Nephron progenitor cell (in vitro differentiated cells): ENCODE results near the gene TAF1B.

Source experiments
- DNase-seq: peaks from one replicate; pipeline ENCODE4 v3.0.0; 2021
- H3K27ac Mint-ChIP-seq: 2 replicates; pipeline ENCODE4 v1.8.0; 2021; ENCODE audit warnings: mild to moderate bottlenecking, moderate library complexity, mixed read lengths
- H3K27me3 Mint-ChIP-seq: 2 replicates; pipeline ENCODE4 v1.8.0; 2021; ENCODE audit warnings: mild to moderate bottlenecking, low read depth, mixed read lengths; ENCODE audit not compliant: poor library complexity
- H3K36me3 Mint-ChIP-seq: 2 replicates; pipeline ENCODE4 v1.8.0; 2021; ENCODE audit warnings: low read depth, mixed read lengths
- H3K4me1 Mint-ChIP-seq: 2 replicates; pipeline ENCODE4 v1.8.0; 2021; ENCODE audit warnings: mixed read lengths
- H3K4me3 Mint-ChIP-seq: 2 replicates; pipeline ENCODE4 v1.8.0; 2021; ENCODE audit warnings: mild to moderate bottlenecking, moderate library complexity, mixed read lengths
- H3K9me3 Mint-ChIP-seq: 2 replicates; pipeline ENCODE4 v1.8.0; 2021; ENCODE audit warnings: mild to moderate bottlenecking, moderate library complexity, mixed read lengths
- TF ChIP-seq, protein P1 (sequence below): fragments of 200-600 bp; sonication (generic); IDR thresholded peaks from 2 replicates; pipeline ENCODE4 v1.5.0; 2021; ENCODE audit warnings: antibody characterized with exemption

Gene TAF1B

GRCh38 chr2:9811216-9811615 is 32.1 kb upstream of the TAF1B start:
- H3K4me1 Mint-ChIP-seq = peaks cover 45% of the 10 kb centered on the region
- TF ChIP-seq, protein P1, sequence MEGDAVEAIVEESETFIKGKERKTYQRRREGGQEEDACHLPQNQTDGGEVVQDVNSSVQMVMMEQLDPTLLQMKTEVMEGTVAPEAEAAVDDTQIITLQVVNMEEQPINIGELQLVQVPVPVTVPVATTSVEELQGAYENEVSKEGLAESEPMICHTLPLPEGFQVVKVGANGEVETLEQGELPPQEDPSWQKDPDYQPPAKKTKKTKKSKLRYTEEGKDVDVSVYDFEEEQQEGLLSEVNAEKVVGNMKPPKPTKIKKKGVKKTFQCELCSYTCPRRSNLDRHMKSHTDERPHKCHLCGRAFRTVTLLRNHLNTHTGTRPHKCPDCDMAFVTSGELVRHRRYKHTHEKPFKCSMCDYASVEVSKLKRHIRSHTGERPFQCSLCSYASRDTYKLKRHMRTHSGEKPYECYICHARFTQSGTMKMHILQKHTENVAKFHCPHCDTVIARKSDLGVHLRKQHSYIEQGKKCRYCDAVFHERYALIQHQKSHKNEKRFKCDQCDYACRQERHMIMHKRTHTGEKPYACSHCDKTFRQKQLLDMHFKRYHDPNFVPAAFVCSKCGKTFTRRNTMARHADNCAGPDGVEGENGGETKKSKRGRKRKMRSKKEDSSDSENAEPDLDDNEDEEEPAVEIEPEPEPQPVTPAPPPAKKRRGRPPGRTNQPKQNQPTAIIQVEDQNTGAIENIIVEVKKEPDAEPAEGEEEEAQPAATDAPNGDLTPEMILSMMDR = no peak
- no peaks in the 10 kb centered on the region for H3K9me3 Mint-ChIP-seq
- no peak for DNase-seq
- peaks cover 22% of the 10 kb centered on the region for H3K27me3 Mint-ChIP-seq
- H3K27ac Mint-ChIP-seq = no peak overlapping the region
- H3K4me3 Mint-ChIP-seq = no peak overlapping the region
- no peaks in the 10 kb centered on the region for H3K36me3 Mint-ChIP-seq

- peaks cover 43% of the 10 kb centered on the region for H3K4me1 Mint-ChIP-seq
- H3K4me3 Mint-ChIP-seq = no peak overlapping the region
- no peak overlapping the region for H3K27ac Mint-ChIP-seq
- TF ChIP-seq, protein P1 = no peak
- no peaks in the 10 kb centered on the region for H3K36me3 Mint-ChIP-seq
- no peak for DNase-seq
- H3K27me3 Mint-ChIP-seq = peaks cover 21% of the 10 kb centered on the region
- H3K9me3 Mint-ChIP-seq = no peaks in the 10 kb centered on the region
These were observed 31.4 kb upstream of the TAF1B start for GRCh38 chr2:9811679-9812511.

DNA sequence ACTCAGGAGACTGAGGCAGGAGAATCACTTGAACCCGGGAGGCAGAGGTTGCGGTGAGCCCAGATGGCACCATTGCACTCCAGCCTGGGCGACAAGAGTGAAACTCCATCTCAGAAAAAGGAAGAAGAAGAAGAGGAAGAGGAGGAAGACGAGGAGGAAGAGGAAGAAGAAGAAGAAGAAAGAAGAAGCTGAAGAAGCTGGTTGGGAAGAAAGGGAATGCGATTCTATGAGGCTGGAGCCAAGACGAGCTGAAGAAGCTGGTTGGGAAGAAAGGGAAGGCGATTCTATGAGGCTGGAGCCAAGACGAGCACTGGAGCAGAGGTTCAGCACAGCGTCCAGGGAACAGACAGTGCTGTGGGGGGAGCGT is 30.3 kb upstream of the TAF1B start:
- Mint-ChIP-seq H3K36me3 (no peaks in the 10 kb centered on the region), H3K27ac (no peak overlapping the region), H3K4me1 (peaks cover 38% of the 10 kb centered on the region), H3K27me3 (peaks cover 13% of the 10 kb centered on the region), H3K4me3 (no peak overlapping the region), H3K9me3 (no peaks in the 10 kb centered on the region)
- no peak for DNase-seq
- TF ChIP-seq, protein P1 = no peak

DNA sequence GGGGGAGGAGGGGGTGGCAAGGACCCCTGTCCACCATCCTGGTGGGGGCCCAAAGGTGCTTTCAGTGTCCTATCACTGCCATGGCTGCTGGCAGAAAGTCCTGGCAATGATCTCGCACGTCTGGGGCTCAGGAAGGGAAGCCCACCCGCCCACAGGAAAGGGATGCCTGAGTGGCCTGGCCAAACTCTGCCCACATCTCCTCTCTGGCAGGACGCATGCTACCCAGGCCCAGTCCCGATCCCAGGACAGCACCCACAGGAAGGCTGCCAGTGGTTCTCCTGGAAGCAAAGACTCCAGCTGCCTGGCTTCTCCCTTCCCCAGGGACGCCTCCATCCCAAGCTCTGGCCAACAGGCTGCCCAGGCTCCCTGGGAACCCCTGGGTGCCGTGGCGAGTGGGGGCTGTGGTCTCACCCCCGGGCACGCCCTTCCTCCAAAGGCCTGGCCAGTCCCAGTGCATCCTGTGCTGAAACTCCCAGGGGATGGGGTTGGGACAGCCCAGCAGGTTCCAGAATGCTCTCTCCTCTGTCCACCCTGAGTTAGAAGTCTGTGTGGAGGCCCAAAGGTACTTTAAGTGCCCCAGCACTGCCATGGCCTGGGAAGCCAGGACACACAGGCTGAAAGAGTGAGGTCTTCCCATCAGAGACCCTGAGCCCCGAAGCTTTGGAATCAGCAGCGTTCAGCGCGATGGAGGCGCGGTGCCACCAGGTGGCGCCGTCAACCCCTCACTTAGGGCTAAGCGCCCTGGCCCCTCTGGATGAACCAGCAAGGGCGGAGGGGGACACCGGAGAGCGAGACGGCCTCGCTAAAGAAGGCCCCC is 29.8 kb upstream of the TAF1B start:
- H3K27ac Mint-ChIP-seq = no peak overlapping the region
- H3K4me1 Mint-ChIP-seq = peaks cover 38% of the 10 kb centered on the region
- H3K27me3 Mint-ChIP-seq = peaks cover 13% of the 10 kb centered on the region
- DNase-seq = peak; percentile 87
- H3K36me3 Mint-ChIP-seq = no peaks in the 10 kb centered on the region
- TF ChIP-seq, protein P1 = peak; percentile 90
- H3K4me3 Mint-ChIP-seq = no peak overlapping the region
- no peaks in the 10 kb centered on the region for H3K9me3 Mint-ChIP-seq

GRCh38 chr2:9814129-9814868 is 29.0 kb upstream of the TAF1B start:
- Mint-ChIP-seq H3K27me3 (peaks cover 10% of the 10 kb centered on the region), H3K27ac (no peak overlapping the region), H3K4me3 (no peak overlapping the region), H3K36me3 (no peaks in the 10 kb centered on the region), H3K4me1 (peaks cover 37% of the 10 kb centered on the region), H3K9me3 (no peaks in the 10 kb centered on the region)
- DNase-seq = no peak
- TF ChIP-seq, protein P1 = peak; percentile 36
